Activated CD8-positive, alpha-beta T cell treated with anti-CD3 and anti-CD28 coated beads for 36 hours (primary cell): ENCODE data around the gene IQSEC3. TPM values are rescaled to one million over a fixed set of nuclear protein-coding genes. Genes with fewer than 3 reads are reported as not detected.

ENCODE experiments used
- ATAC-seq: fragments of 200-7000 bp; cut with Tn5 transposase; one replicate; pipeline ENCODE4 v1.10.0; 2021; ENCODE audit warnings: mild to moderate bottlenecking, moderate library complexity
- CTCF ChIA-PET: fragments of 350-600 bp; sonication (Branson Sonifier 250); formaldehyde crosslinking; loops from one replicate; lab custom pipeline; 2021; ENCODE audit warnings: antibody characterized with exemption; lab: Charles Lee
- POLR2A ChIA-PET: fragments of 350-600 bp; sonication (Branson Sonifier 250); formaldehyde crosslinking; loops from one replicate; lab custom pipeline; 2021; ENCODE audit warnings: antibody characterized with exemption; lab: Charles Lee
- DNase-seq: peaks from one replicate; pipeline ENCODE4 v3.0.0-alpha.2; 2020
- H3K27ac Mint-ChIP-seq: one replicate; pipeline ENCODE4 v1.8.0; 2021; ENCODE audit warnings: mild to moderate bottlenecking, mixed read lengths
- H3K27me3 Mint-ChIP-seq: one replicate; pipeline ENCODE4 v1.8.0; 2021; ENCODE audit warnings: mixed read lengths
- H3K36me3 Mint-ChIP-seq: one replicate; pipeline ENCODE4 v1.8.0; 2021; ENCODE audit warnings: low read depth, mixed read lengths
- H3K4me1 Mint-ChIP-seq: one replicate; pipeline ENCODE4 v1.8.0; 2021; ENCODE audit warnings: low read depth, mixed read lengths
- H3K4me3 Mint-ChIP-seq: one replicate; pipeline ENCODE4 v1.8.0; 2021; ENCODE audit warnings: mild to moderate bottlenecking, moderate library complexity, mixed read lengths
- H3K9me3 Mint-ChIP-seq: one replicate; pipeline ENCODE4 v1.8.0; 2021; ENCODE audit warnings: mixed read lengths
- CTCF ChIP-seq: fragments of 200-600 bp; IDR thresholded peaks from one replicate; pipeline ENCODE4 v1.8.0; 2022; ENCODE audit warnings: antibody characterized with exemption, mild to moderate bottlenecking
- intact Hi-C: fragments of 100-400 bp; cut with micrococcal nuclease; formaldehyde crosslinking; loops from one replicate; pipeline ENCODE4 v1.10.0; 2022
- total RNA-seq, 2 experiments: library from RNA; stranded (reverse); gene quantifications; one replicate each; pipeline ENCODE4 v1.2.3, GENCODE V29; 2021

The IQSEC3 gene
- total RNA-seq, 2 experiments from 2014 or later: 2.5 to 2.7 TPM

GRCh38 chr12:104551-105081 lies 38.0 kb downstream of the IQSEC3 start:
- H3K4me1 Mint-ChIP-seq: peaks cover 9% of the 10 kb centered on the region
- DNase-seq (peak; percentile 55), ATAC-seq (peak; percentile 63)
- H3K4me3 Mint-ChIP-seq: no peak overlapping the region
- POLR2A ChIA-PET: no interaction called here
- H3K36me3 Mint-ChIP-seq: no peaks in the 10 kb centered on the region
- H3K9me3 Mint-ChIP-seq: no peaks in the 10 kb centered on the region
- H3K27ac Mint-ChIP-seq: no peak overlapping the region
- peaks cover 6% of the 10 kb centered on the region for H3K27me3 Mint-ChIP-seq
- CTCF ChIA-PET: no interaction called here
- no peak for TF ChIP-seq CTCF
- intact Hi-C loops: no loop called here

GRCh38 chr12:105696-106095 lies 39.1 kb downstream of the IQSEC3 start:
- Mint-ChIP-seq H3K36me3 (no peaks in the 10 kb centered on the region), H3K27ac (no peak overlapping the region), H3K4me1 (peaks cover 14% of the 10 kb centered on the region), H3K4me3 (no peak overlapping the region), H3K27me3 (no peaks in the 10 kb centered on the region), H3K9me3 (no peaks in the 10 kb centered on the region)
- ATAC-seq: no peak
- ChIA-PET POLR2A (no interaction called here), CTCF (interaction anchor here (1.1 to 1.4 kb wide), 3 partner anchors 11 to 83 kb away, joined by 3 to 5 read pairs (median 4); no protein-coding TSS in a partner anchor)
- intact Hi-C loops: no loop called here
- TF ChIP-seq CTCF: no peak
- no peak for DNase-seq

GRCh38 chr12:106118-106591 lies 39.6 kb downstream of the IQSEC3 start:
- CTCF ChIA-PET: interaction anchor here (1.1 to 1.4 kb wide), 3 partner anchors 11 to 82 kb away, joined by 3 to 5 read pairs (median 4); no protein-coding TSS in a partner anchor
- no peaks in the 10 kb centered on the region for H3K36me3 Mint-ChIP-seq
- no peak for DNase-seq
- peaks cover 14% of the 10 kb centered on the region for H3K4me1 Mint-ChIP-seq
- no peak for ATAC-seq
- POLR2A ChIA-PET: no interaction called here
- H3K27ac Mint-ChIP-seq: no peak overlapping the region
- H3K9me3 Mint-ChIP-seq: no peaks in the 10 kb centered on the region
- H3K27me3 Mint-ChIP-seq: no peaks in the 10 kb centered on the region
- H3K4me3 Mint-ChIP-seq: no peak overlapping the region
- no peak for TF ChIP-seq CTCF
- intact Hi-C loops: no loop called here

GRCh38 chr12:108594-108993 lies 42.0 kb downstream of the IQSEC3 start:
- intact Hi-C loops: no loop called here
- H3K27me3 Mint-ChIP-seq: peaks cover 2% of the 10 kb centered on the region
- no peak for TF ChIP-seq CTCF
- H3K4me3 Mint-ChIP-seq: no peak overlapping the region
- H3K36me3 Mint-ChIP-seq: no peaks in the 10 kb centered on the region
- no peaks in the 10 kb centered on the region for H3K9me3 Mint-ChIP-seq
- no peak overlapping the region for H3K27ac Mint-ChIP-seq
- ChIA-PET CTCF (no interaction called here), POLR2A (no interaction called here)
- H3K4me1 Mint-ChIP-seq: peaks cover 14% of the 10 kb centered on the region
- ATAC-seq: no peak
- DNase-seq: no peak

- DNase-seq: no peak
- intact Hi-C loops: no loop called here
- Mint-ChIP-seq H3K9me3 (no peaks in the 10 kb centered on the region), H3K27me3 (peaks cover 5% of the 10 kb centered on the region), H3K36me3 (no peaks in the 10 kb centered on the region), H3K4me3 (no peak overlapping the region), H3K4me1 (peaks cover 9% of the 10 kb centered on the region), H3K27ac (no peak overlapping the region)
- ChIA-PET CTCF (no interaction called here), POLR2A (interaction anchor here (0.7 kb wide), 1 partner anchor 27 kb away, joined by 4 read pairs; no protein-coding TSS in a partner anchor)
- TF ChIP-seq CTCF: no peak
- ATAC-seq: no peak
Observed at GRCh38 chr12:109446-109845, 42.9 kb downstream of the IQSEC3 start.
